ENCODE data around the gene ACTR6.
"Not testable (repeated sequence)": the region's sequence is repeated elsewhere in the genome, so short reads cannot be mapped to it uniquely, and the experiment has no call there.

Gene ACTR6

GRCh38 chr12:100229036-100229635, 28.5 kb downstream of the ACTR6 start:
- no peaks in the 10 kb centered on the region for H3K4me1 ChIP-seq (ENCODE audit: control insufficient read depth, low read depth, low read length)
- peaks cover 12% of the 10 kb centered on the region for H3K36me3 ChIP-seq (ENCODE audit: control insufficient read depth, low read depth, low read length)
- H3K4me3 ChIP-seq (ENCODE audit: low read length), result no peak overlapping the region
- H3K27ac ChIP-seq (ENCODE audit: low read length), result no peak overlapping the region
- no peak overlapping the region for H3K9ac ChIP-seq (ENCODE audit: low read length)
- no peaks in the 10 kb centered on the region for H3K27me3 ChIP-seq (ENCODE audit: control insufficient read depth, insufficient read depth, low read length)
- no peaks in the 10 kb centered on the region for H3K9me3 ChIP-seq (ENCODE audit: control insufficient read depth, low read depth, low read length)

- H3K9me3 ChIP-seq (ENCODE audit: control insufficient read depth, low read depth, low read length), result no peaks in the 10 kb centered on the region
- H3K4me3 ChIP-seq (ENCODE audit: low read length), result no peak overlapping the region
- H3K4me1 ChIP-seq (ENCODE audit: control insufficient read depth, low read depth, low read length), result no peaks in the 10 kb centered on the region
- no peaks in the 10 kb centered on the region for H3K27me3 ChIP-seq (ENCODE audit: control insufficient read depth, insufficient read depth, low read length)
- no peak overlapping the region for H3K9ac ChIP-seq (ENCODE audit: low read length)
- H3K36me3 ChIP-seq (ENCODE audit: control insufficient read depth, low read depth, low read length), result peaks cover 7% of the 10 kb centered on the region
- no peak overlapping the region for H3K27ac ChIP-seq (ENCODE audit: low read length)
Measured at GRCh38 chr12:100229876-100230275, 29.3 kb downstream of the ACTR6 start.

GRCh38 chr12:100231873-100232272, 31.3 kb downstream of the ACTR6 start:
- H3K4me1 ChIP-seq (ENCODE audit: control insufficient read depth, low read depth, low read length); H3K4me3 ChIP-seq (ENCODE audit: low read length); H3K36me3 ChIP-seq (ENCODE audit: control insufficient read depth, low read depth, low read length); H3K27me3 ChIP-seq (ENCODE audit: control insufficient read depth, insufficient read depth, low read length); H3K27ac ChIP-seq (ENCODE audit: low read length); H3K9ac ChIP-seq (ENCODE audit: low read length); H3K9me3 ChIP-seq (ENCODE audit: control insufficient read depth, low read depth, low read length): not testable (repeated sequence)

- Histone ChIP-seq H3K9ac (ENCODE audit: low read length) (no peak overlapping the region), H3K4me1 (ENCODE audit: control insufficient read depth, low read depth, low read length) (no peaks in the 10 kb centered on the region), H3K27me3 (ENCODE audit: control insufficient read depth, insufficient read depth, low read length) (no peaks in the 10 kb centered on the region), H3K36me3 (ENCODE audit: control insufficient read depth, low read depth, low read length) (no peaks in the 10 kb centered on the region), H3K4me3 (ENCODE audit: low read length) (no peak overlapping the region), H3K27ac (ENCODE audit: low read length) (no peak overlapping the region), H3K9me3 (ENCODE audit: control insufficient read depth, low read depth, low read length) (no peaks in the 10 kb centered on the region)
Measured at GRCh38 chr12:100234166-100234565, 33.6 kb downstream of the ACTR6 start.

GRCh38 chr12:100234591-100235304, 34.1 kb downstream of the ACTR6 start:
- Histone ChIP-seq H3K27me3 (ENCODE audit: control insufficient read depth, insufficient read depth, low read length) (no peaks in the 10 kb centered on the region), H3K36me3 (ENCODE audit: control insufficient read depth, low read depth, low read length) (no peaks in the 10 kb centered on the region), H3K9me3 (ENCODE audit: control insufficient read depth, low read depth, low read length) (no peaks in the 10 kb centered on the region), H3K4me3 (ENCODE audit: low read length) (no peak overlapping the region), H3K27ac (ENCODE audit: low read length) (no peak overlapping the region), H3K9ac (ENCODE audit: low read length) (no peak overlapping the region), H3K4me1 (ENCODE audit: control insufficient read depth, low read depth, low read length) (no peaks in the 10 kb centered on the region)

- Histone ChIP-seq H3K4me3 (ENCODE audit: low read length) (no peak overlapping the region), H3K36me3 (ENCODE audit: control insufficient read depth, low read depth, low read length) (no peaks in the 10 kb centered on the region), H3K4me1 (ENCODE audit: control insufficient read depth, low read depth, low read length) (no peaks in the 10 kb centered on the region), H3K9me3 (ENCODE audit: control insufficient read depth, low read depth, low read length) (no peaks in the 10 kb centered on the region), H3K27ac (ENCODE audit: low read length) (no peak overlapping the region), H3K27me3 (ENCODE audit: control insufficient read depth, insufficient read depth, low read length) (no peaks in the 10 kb centered on the region), H3K9ac (ENCODE audit: low read length) (no peak overlapping the region)
Measured at GRCh38 chr12:100238801-100239200, 38.2 kb downstream of the ACTR6 start.

GRCh38 chr12:100239589-100239988, 39.0 kb downstream of the ACTR6 start:
- Histone ChIP-seq H3K4me3 (ENCODE audit: low read length) (no peak overlapping the region), H3K27me3 (ENCODE audit: control insufficient read depth, insufficient read depth, low read length) (no peaks in the 10 kb centered on the region), H3K27ac (ENCODE audit: low read length) (no peak overlapping the region), H3K36me3 (ENCODE audit: control insufficient read depth, low read depth, low read length) (no peaks in the 10 kb centered on the region), H3K9me3 (ENCODE audit: control insufficient read depth, low read depth, low read length) (no peaks in the 10 kb centered on the region), H3K4me1 (ENCODE audit: control insufficient read depth, low read depth, low read length) (no peaks in the 10 kb centered on the region), H3K9ac (ENCODE audit: low read length) (no peak overlapping the region)

GRCh38 chr12:100243137-100243536, 42.5 kb downstream of the ACTR6 start:
- Histone ChIP-seq H3K27me3 (ENCODE audit: control insufficient read depth, insufficient read depth, low read length) (no peaks in the 10 kb centered on the region), H3K36me3 (ENCODE audit: control insufficient read depth, low read depth, low read length) (no peaks in the 10 kb centered on the region), H3K9ac (ENCODE audit: low read length) (no peak overlapping the region), H3K9me3 (ENCODE audit: control insufficient read depth, low read depth, low read length) (no peaks in the 10 kb centered on the region), H3K27ac (ENCODE audit: low read length) (no peak overlapping the region), H3K4me3 (ENCODE audit: low read length) (no peak overlapping the region), H3K4me1 (ENCODE audit: control insufficient read depth, low read depth, low read length) (no peaks in the 10 kb centered on the region)

GRCh38 chr12:100247765-100248164, 47.1 kb downstream of the ACTR6 start:
- Histone ChIP-seq H3K27ac (ENCODE audit: low read length) (no peak overlapping the region), H3K27me3 (ENCODE audit: control insufficient read depth, insufficient read depth, low read length) (no peaks in the 10 kb centered on the region), H3K9me3 (ENCODE audit: control insufficient read depth, low read depth, low read length) (no peaks in the 10 kb centered on the region), H3K36me3 (ENCODE audit: control insufficient read depth, low read depth, low read length) (no peaks in the 10 kb centered on the region), H3K4me3 (ENCODE audit: low read length) (no peak overlapping the region), H3K4me1 (ENCODE audit: control insufficient read depth, low read depth, low read length) (no peaks in the 10 kb centered on the region), H3K9ac (ENCODE audit: low read length) (no peak overlapping the region)

- no peaks in the 10 kb centered on the region for H3K36me3 ChIP-seq (ENCODE audit: control insufficient read depth, low read depth, low read length)
- no peaks in the 10 kb centered on the region for H3K9me3 ChIP-seq (ENCODE audit: control insufficient read depth, low read depth, low read length)
- H3K27me3 ChIP-seq (ENCODE audit: control insufficient read depth, insufficient read depth, low read length), result no peaks in the 10 kb centered on the region
- H3K4me1 ChIP-seq (ENCODE audit: control insufficient read depth, low read depth, low read length), result no peaks in the 10 kb centered on the region
- no peak overlapping the region for H3K4me3 ChIP-seq (ENCODE audit: low read length)
- H3K9ac ChIP-seq (ENCODE audit: low read length), result no peak overlapping the region
- no peak overlapping the region for H3K27ac ChIP-seq (ENCODE audit: low read length)
Measured at GRCh38 chr12:100248886-100249285, 48.3 kb downstream of the ACTR6 start.

- Histone ChIP-seq H3K4me1 (ENCODE audit: control insufficient read depth, low read depth, low read length) (no peaks in the 10 kb centered on the region), H3K36me3 (ENCODE audit: control insufficient read depth, low read depth, low read length) (no peaks in the 10 kb centered on the region), H3K27ac (ENCODE audit: low read length) (no peak overlapping the region)
Measured at GRCh38 chr12:100249941-100250340, 49.3 kb downstream of the ACTR6 start.

GRCh38 chr12:100251917-100252316, 51.3 kb downstream of the ACTR6 start:
- Histone ChIP-seq H3K9ac (ENCODE audit: low read length) (no peak overlapping the region), H3K9me3 (ENCODE audit: control insufficient read depth, low read depth, low read length) (no peaks in the 10 kb centered on the region), H3K36me3 (ENCODE audit: control insufficient read depth, low read depth, low read length) (no peaks in the 10 kb centered on the region), H3K4me1 (ENCODE audit: control insufficient read depth, low read depth, low read length) (no peaks in the 10 kb centered on the region), H3K27me3 (ENCODE audit: control insufficient read depth, insufficient read depth, low read length) (no peaks in the 10 kb centered on the region), H3K4me3 (ENCODE audit: low read length) (no peak overlapping the region), H3K27ac (ENCODE audit: low read length) (no peak overlapping the region)

More at GRCh38 chr12:100249941-100250340, 49.3 kb downstream of the ACTR6 start:
- Histone ChIP-seq H3K4me3 (ENCODE audit: low read length) (no peak overlapping the region), H3K9ac (ENCODE audit: low read length) (no peak overlapping the region), H3K27me3 (ENCODE audit: control insufficient read depth, insufficient read depth, low read length) (no peaks in the 10 kb centered on the region), H3K9me3 (ENCODE audit: control insufficient read depth, low read depth, low read length) (no peaks in the 10 kb centered on the region)

All from iPS-18a (cell line).